HepG2 (cell line): ENCODE results near the gene TP53I3. TPM values are rescaled to one million over a fixed set of nuclear protein-coding genes. Genes with fewer than 3 reads are reported as not detected.

ENCODE experiments used
- KDM6A ChIP-seq: IDR thresholded peaks from 2 replicates; pipeline ENCODE4 v1.6.1; 2016; ENCODE audit warnings: low read depth
- NFKB2 ChIP-seq: sonication (generic); formaldehyde crosslinking; IDR thresholded peaks from 2 replicates; pipeline ENCODE4 v1.4.0; 2020; ENCODE audit warnings: missing genetic modification reagents, borderline replicate concordance
- RFX1 ChIP-seq: fragments of 450-650 bp; IDR thresholded peaks from 2 replicates; pipeline ENCODE4 v1.6.1; 2017
- RORA ChIP-seq: sonication (generic); formaldehyde crosslinking; IDR thresholded peaks from 2 replicates; pipeline ENCODE4 v1.5.0; 2020; ENCODE audit warnings: mild to moderate bottlenecking, missing genetic modification reagents, moderate library complexity
- SALL2 ChIP-seq: sonication (generic); formaldehyde crosslinking; IDR thresholded peaks from 2 replicates; pipeline ENCODE4 v1.8.1; 2023; ENCODE audit warnings: mild to moderate bottlenecking, missing genetic modification reagents, inconsistent platforms
- ZNF180 ChIP-seq: sonication (generic); formaldehyde crosslinking; IDR thresholded peaks from 2 replicates; pipeline ENCODE4 v1.4.0; 2020; ENCODE audit warnings: low read depth, missing genetic modification reagents, borderline replicate concordance
- ZNF598 ChIP-seq: sonication (generic); formaldehyde crosslinking; IDR thresholded peaks from 2 replicates; pipeline ENCODE4 v1.5.1; 2020; ENCODE audit warnings: mild to moderate bottlenecking, missing genetic modification reagents, borderline replicate concordance
- ZNF605 ChIP-seq: sonication (generic); formaldehyde crosslinking; IDR thresholded peaks from 2 replicates; pipeline ENCODE4 v1.8.0; 2022; ENCODE audit warnings: mild to moderate bottlenecking, missing genetic modification reagents
- ZNF674 ChIP-seq: sonication (generic); formaldehyde crosslinking; IDR thresholded peaks from 2 replicates; pipeline ENCODE4 v1.5.0; 2020; ENCODE audit warnings: low read depth, mild to moderate bottlenecking, missing genetic modification reagents
- ZNF83 ChIP-seq: sonication (generic); formaldehyde crosslinking; IDR thresholded peaks from 2 replicates; pipeline ENCODE4 v1.4.0; 2020; ENCODE audit warnings: missing genetic modification reagents, mild to moderate bottlenecking, borderline replicate concordance
- polyA plus RNA-seq, 8 experiments: library from polyadenylated mRNA; depleted of rRNA in 3 of 8; stranded (reverse) in 7 of 8; unstranded in 1 of 8; fragments of >200 nt; fragmentation: Illumina TruSeq in 4 of 8; extraction: Trizol in 4 of 8; gene quantifications; 2 replicates each; pipeline versions ENCODE4 v1.2.1 to v1.2.3, GENCODE V29; 2011 to 2016; ENCODE audit warnings: low read depth in 4 of 8, missing spikeins in 1 of 8, mixed read lengths in 1 of 8; ENCODE audit not compliant: insufficient read depth in 1 of 8
- total RNA-seq, 5 experiments: library from RNA; depleted of rRNA; stranded (reverse); fragments of >200 nt; fragmentation: Illumina TruSeq; extraction: Trizol; gene quantifications; 2 replicates each; pipeline ENCODE4 v1.2.3, GENCODE V29; 2016; ENCODE audit warnings: low read depth in 1 of 5
- TF ChIP-seq, protein P1 (sequence below): sonication (generic); formaldehyde crosslinking; IDR thresholded peaks from 2 replicates; pipeline ENCODE4 v1.4.0; 2020; ENCODE audit warnings: missing genetic modification reagents, borderline replicate concordance
- TF ChIP-seq, protein P2 (sequence below), 2 experiments: sonication (generic) in 1 of 2; formaldehyde crosslinking in 1 of 2; IDR thresholded peaks; 2 replicates each; pipeline versions ENCODE4 v1.5.1 to v1.6.1; 2011 to 2020; ENCODE audit warnings: borderline replicate concordance in 1 of 2, low read depth in 1 of 2, low read length in 1 of 2, mild to moderate bottlenecking in 1 of 2, missing genetic modification reagents in 1 of 2, moderate library complexity in 1 of 2
- TF ChIP-seq, protein P3 (sequence below): sonication (generic); formaldehyde crosslinking; IDR thresholded peaks from 2 replicates; pipeline ENCODE4 v1.8.1; 2023; ENCODE audit warnings: mild to moderate bottlenecking, missing genetic modification reagents
- TF ChIP-seq, protein P4 (sequence below): sonication (generic); formaldehyde crosslinking; IDR thresholded peaks from 2 replicates; pipeline ENCODE4 v1.4.0; 2020; ENCODE audit warnings: missing genetic modification reagents
- TF ChIP-seq, protein P5 (sequence below): sonication (generic); formaldehyde crosslinking; IDR thresholded peaks from 2 replicates; pipeline ENCODE4 v1.9.0; 2021; ENCODE audit warnings: mild to moderate bottlenecking, missing genetic modification reagents

Gene TP53I3
- total and polyA plus RNA-seq, 2 of the 13 experiments (the other 11 are each of a cell fraction or from before 2014, with no cell fraction given), result 25.0 to 44.1 TPM

DNA sequence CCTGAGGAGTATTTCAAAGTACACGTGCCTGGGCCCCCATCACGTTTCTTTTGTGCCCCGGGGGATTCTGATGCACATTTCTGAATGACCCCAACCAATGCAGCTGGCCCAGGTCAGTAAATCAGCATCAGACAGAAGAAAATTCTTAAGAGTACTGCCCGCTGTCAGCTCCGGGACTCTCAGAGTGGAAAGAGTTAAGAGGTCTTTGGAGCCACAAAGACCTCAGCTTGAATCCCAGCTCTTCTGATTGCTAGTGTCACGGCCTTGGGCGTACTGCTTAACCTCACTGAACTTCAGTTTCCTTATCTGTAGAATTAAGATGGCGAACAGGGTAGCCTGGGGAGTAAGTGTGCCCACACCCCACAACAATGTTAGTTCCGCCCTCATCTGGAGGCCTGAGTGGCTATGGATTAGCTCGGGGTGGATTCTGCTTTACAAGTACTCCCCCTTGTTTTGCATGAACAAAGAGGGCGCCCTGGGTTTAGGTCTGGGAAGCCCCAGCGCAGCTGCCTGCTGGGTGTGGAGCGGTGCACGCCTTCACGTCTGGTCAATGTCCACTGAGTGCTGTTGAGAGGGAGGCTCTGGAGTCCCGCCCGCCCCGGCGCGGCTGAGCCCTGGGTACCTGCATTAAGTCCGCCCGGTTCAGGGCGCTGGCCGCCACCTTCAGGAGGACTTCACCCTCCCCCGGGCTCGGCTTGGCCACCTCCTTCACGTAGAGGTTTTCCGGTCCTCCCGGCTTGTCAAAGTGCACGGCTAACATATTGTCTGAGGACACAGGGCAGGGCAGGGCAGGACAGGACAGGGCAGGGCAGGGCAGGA, 858 bp downstream of the TP53I3 start (continued):
- TF ChIP-seq, protein P1, sequence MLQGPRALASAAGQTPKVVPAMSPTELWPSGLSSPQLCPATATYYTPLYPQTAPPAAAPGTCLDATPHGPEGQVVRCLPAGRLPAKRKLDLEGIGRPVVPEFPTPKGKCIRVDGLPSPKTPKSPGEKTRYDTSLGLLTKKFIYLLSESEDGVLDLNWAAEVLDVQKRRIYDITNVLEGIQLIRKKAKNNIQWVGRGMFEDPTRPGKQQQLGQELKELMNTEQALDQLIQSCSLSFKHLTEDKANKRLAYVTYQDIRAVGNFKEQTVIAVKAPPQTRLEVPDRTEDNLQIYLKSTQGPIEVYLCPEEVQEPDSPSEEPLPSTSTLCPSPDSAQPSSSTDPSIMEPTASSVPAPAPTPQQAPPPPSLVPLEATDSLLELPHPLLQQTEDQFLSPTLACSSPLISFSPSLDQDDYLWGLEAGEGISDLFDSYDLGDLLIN (CRISPR knock-in tag), result no peak
- TF ChIP-seq ZNF605 (CRISPR knock-in tag) (peak; percentile 96), NFKB2 (CRISPR knock-in tag) (no peak), ZNF674 (CRISPR knock-in tag) (no peak), ZNF180 (CRISPR knock-in tag) (no peak), SALL2 (peak; percentile 93; the same call in 1 of the 2 replicates), RORA (CRISPR knock-in tag) (no peak), ZNF83 (no peak), RFX1 (no peak), KDM6A (no peak), ZNF598 (CRISPR knock-in tag) (peak; percentile 91)
- TF ChIP-seq, protein P2, sequence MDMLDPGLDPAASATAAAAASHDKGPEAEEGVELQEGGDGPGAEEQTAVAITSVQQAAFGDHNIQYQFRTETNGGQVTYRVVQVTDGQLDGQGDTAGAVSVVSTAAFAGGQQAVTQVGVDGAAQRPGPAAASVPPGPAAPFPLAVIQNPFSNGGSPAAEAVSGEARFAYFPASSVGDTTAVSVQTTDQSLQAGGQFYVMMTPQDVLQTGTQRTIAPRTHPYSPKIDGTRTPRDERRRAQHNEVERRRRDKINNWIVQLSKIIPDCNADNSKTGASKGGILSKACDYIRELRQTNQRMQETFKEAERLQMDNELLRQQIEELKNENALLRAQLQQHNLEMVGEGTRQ (IDR thresholded peaks at IDR 0.05; ENCODE audit: low read depth, low read length), result no peak
- TF ChIP-seq, protein P2 (CRISPR knock-in tag; IDR thresholded peaks at IDR 0.05; ENCODE audit: borderline replicate concordance), result no peak; the same call in none of the 2 replicates
- TF ChIP-seq, protein P3, sequence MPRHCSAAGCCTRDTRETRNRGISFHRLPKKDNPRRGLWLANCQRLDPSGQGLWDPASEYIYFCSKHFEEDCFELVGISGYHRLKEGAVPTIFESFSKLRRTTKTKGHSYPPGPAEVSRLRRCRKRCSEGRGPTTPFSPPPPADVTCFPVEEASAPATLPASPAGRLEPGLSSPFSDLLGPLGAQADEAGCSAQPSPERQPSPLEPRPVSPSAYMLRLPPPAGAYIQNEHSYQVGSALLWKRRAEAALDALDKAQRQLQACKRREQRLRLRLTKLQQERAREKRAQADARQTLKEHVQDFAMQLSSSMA (CRISPR knock-in tag), result peak; percentile 85; the same call in 1 of the 2 replicates
- TF ChIP-seq, protein P4, sequence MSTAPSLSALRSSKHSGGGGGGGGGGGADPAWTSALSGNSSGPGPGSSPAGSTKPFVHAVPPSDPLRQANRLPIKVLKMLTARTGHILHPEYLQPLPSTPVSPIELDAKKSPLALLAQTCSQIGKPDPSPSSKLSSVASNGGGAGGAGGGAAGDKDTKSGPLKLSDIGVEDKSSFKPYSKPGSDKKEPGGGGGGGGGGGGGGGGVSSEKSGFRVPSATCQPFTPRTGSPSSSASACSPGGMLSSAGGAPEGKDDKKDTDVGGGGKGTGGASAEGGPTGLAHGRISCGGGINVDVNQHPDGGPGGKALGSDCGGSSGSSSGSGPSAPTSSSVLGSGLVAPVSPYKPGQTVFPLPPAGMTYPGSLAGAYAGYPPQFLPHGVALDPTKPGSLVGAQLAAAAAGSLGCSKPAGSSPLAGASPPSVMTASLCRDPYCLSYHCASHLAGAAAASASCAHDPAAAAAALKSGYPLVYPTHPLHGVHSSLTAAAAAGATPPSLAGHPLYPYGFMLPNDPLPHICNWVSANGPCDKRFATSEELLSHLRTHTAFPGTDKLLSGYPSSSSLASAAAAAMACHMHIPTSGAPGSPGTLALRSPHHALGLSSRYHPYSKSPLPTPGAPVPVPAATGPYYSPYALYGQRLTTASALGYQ (CRISPR knock-in tag), result peak; percentile 30; the same call in 1 of the 2 replicates
- TF ChIP-seq, protein P5, sequence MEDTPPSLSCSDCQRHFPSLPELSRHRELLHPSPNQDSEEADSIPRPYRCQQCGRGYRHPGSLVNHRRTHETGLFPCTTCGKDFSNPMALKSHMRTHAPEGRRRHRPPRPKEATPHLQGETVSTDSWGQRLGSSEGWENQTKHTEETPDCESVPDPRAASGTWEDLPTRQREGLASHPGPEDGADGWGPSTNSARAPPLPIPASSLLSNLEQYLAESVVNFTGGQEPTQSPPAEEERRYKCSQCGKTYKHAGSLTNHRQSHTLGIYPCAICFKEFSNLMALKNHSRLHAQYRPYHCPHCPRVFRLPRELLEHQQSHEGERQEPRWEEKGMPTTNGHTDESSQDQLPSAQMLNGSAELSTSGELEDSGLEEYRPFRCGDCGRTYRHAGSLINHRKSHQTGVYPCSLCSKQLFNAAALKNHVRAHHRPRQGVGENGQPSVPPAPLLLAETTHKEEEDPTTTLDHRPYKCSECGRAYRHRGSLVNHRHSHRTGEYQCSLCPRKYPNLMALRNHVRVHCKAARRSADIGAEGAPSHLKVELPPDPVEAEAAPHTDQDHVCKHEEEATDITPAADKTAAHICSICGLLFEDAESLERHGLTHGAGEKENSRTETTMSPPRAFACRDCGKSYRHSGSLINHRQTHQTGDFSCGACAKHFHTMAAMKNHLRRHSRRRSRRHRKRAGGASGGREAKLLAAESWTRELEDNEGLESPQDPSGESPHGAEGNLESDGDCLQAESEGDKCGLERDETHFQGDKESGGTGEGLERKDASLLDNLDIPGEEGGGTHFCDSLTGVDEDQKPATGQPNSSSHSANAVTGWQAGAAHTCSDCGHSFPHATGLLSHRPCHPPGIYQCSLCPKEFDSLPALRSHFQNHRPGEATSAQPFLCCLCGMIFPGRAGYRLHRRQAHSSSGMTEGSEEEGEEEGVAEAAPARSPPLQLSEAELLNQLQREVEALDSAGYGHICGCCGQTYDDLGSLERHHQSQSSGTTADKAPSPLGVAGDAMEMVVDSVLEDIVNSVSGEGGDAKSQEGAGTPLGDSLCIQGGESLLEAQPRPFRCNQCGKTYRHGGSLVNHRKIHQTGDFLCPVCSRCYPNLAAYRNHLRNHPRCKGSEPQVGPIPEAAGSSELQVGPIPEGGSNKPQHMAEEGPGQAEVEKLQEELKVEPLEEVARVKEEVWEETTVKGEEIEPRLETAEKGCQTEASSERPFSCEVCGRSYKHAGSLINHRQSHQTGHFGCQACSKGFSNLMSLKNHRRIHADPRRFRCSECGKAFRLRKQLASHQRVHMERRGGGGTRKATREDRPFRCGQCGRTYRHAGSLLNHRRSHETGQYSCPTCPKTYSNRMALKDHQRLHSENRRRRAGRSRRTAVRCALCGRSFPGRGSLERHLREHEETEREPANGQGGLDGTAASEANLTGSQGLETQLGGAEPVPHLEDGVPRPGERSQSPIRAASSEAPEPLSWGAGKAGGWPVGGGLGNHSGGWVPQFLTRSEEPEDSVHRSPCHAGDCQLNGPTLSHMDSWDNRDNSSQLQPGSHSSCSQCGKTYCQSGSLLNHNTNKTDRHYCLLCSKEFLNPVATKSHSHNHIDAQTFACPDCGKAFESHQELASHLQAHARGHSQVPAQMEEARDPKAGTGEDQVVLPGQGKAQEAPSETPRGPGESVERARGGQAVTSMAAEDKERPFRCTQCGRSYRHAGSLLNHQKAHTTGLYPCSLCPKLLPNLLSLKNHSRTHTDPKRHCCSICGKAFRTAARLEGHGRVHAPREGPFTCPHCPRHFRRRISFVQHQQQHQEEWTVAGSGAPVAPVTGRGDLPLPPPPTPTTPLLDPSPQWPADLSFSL (CRISPR knock-in tag), result no peak
